ENCODE results near the gene LRIG2. TPM values are rescaled to one million over a fixed set of nuclear protein-coding genes. Genes with fewer than 3 reads are reported as not detected.

LRIG2 gene
- total and polyA plus RNA-seq, 2 donors: 8.1 to 8.7 TPM

GRCh38 chr1:113168946-113169345 lies 95.9 kb downstream of the LRIG2 start:
- no peaks in the 10 kb centered on the region for H3K27me3 ChIP-seq (ENCODE audit: control insufficient read depth in 2 of 2, insufficient read depth in 1 of 2, low read length in 1 of 2)
- no peak for DNase-seq (ENCODE audit: low read depth in 6 of 9, low spot score in 9 of 9)
- H3K27ac ChIP-seq (ENCODE audit: low read depth in 1 of 2, low read length in 1 of 2): no peak overlapping the region
- H3K4me1 ChIP-seq (ENCODE audit: control insufficient read depth in 2 of 2, insufficient read depth in 2 of 2, low read length in 2 of 2): no peaks in the 10 kb centered on the region
- H3K9me3 ChIP-seq (ENCODE audit: control insufficient read depth in 2 of 2, insufficient read depth in 1 of 2, low read length in 1 of 2): peaks cover 1 to 6% of the 10 kb centered on the region in 2 donors
- no peaks in the 10 kb centered on the region for H3K36me3 ChIP-seq (ENCODE audit: control insufficient read depth in 2 of 2, insufficient read depth in 2 of 2, low read length in 1 of 2)
- H3K4me3 ChIP-seq (ENCODE audit: low read length in 2 of 2): no peak overlapping the region
- 84% methylated on average over 10 of the region's 10 CpGs for WGBS

DNA sequence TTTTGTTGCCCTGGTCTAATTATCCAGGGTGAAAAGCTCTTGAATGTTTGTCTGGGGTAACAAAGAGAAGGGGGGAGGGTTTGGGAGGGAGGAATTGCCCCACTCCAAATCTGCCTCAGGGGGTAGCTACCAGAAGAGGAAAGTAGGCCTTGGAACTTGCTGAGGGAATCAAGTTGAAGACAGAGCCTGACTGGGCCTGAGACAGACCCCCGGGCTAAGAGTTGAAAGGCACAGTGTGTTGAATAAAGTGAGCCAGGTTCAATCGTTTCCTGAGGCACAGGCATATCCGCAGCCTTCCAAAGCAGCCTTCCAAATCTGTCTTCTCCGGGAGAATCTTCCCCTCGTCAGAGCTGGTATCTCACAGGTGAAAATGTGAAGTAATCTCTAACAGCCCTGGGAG lies 96.6 kb downstream of the LRIG2 start:
- Histone ChIP-seq H3K36me3 (ENCODE audit: control insufficient read depth in 2 of 2, insufficient read depth in 2 of 2, low read length in 1 of 2) (no peaks in the 10 kb centered on the region), H3K27ac (ENCODE audit: low read depth in 1 of 2, low read length in 1 of 2) (no peak overlapping the region), H3K4me3 (ENCODE audit: low read length in 2 of 2) (no peak overlapping the region), H3K27me3 (ENCODE audit: control insufficient read depth in 2 of 2, insufficient read depth in 1 of 2, low read length in 1 of 2) (no peaks in the 10 kb centered on the region), H3K4me1 (ENCODE audit: control insufficient read depth in 2 of 2, insufficient read depth in 2 of 2, low read length in 2 of 2) (no peaks in the 10 kb centered on the region), H3K9me3 (ENCODE audit: control insufficient read depth in 2 of 2, insufficient read depth in 1 of 2, low read length in 1 of 2) (peaks cover 1 to 6% of the 10 kb centered on the region in 2 donors)
- DNase-seq (ENCODE audit: low read depth in 6 of 9, low spot score in 9 of 9): no peak
- 96% methylated on average over 5 of the region's 5 CpGs for WGBS

DNA sequence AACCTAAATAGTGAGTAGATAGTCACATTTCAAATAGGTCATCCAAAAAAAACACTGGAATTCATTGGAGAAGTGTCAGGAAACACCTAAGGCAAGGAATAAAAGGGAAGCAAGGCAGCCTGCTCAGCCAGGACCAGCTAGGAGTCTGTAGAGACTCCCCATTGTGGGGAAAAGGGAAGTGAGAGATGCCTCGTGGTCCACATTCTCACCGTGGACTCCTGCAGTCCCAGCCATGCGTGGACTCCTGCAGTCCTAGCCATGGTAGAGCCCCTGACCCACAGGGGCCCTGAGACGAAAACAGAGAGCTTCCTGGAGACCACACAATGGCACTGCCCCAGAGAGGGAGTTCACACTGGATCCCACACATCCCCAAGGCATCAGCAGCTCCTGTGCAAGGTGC lies 97.5 kb downstream of the LRIG2 start:
- Histone ChIP-seq H3K36me3 (ENCODE audit: control insufficient read depth in 2 of 2, insufficient read depth in 2 of 2, low read length in 1 of 2) (no peaks in the 10 kb centered on the region), H3K4me3 (ENCODE audit: low read length in 2 of 2) (no peak overlapping the region), H3K27ac (ENCODE audit: low read depth in 1 of 2, low read length in 1 of 2) (no peak overlapping the region), H3K4me1 (ENCODE audit: control insufficient read depth in 2 of 2, insufficient read depth in 2 of 2, low read length in 2 of 2) (no peaks in the 10 kb centered on the region), H3K27me3 (ENCODE audit: control insufficient read depth in 2 of 2, insufficient read depth in 1 of 2, low read length in 1 of 2) (no peaks in the 10 kb centered on the region), H3K9me3 (ENCODE audit: control insufficient read depth in 2 of 2, insufficient read depth in 1 of 2, low read length in 1 of 2) (peaks cover 1 to 6% of the 10 kb centered on the region in 2 donors)
- 62% methylated on average over 4 of the region's 4 CpGs for WGBS
- no peak for DNase-seq (ENCODE audit: low read depth in 6 of 9, low spot score in 9 of 9)

- no peak overlapping the region for H3K4me3 ChIP-seq (ENCODE audit: low read length in 2 of 2)
- WGBS: 97% methylated on average over 3 of the region's 3 CpGs
Observed at GRCh38 chr1:113178106-113178505, 105.1 kb downstream of the LRIG2 start.

GRCh38 chr1:113178522-113178921 lies 105.5 kb downstream of the LRIG2 start:
- Histone ChIP-seq H3K27ac (ENCODE audit: low read depth in 1 of 2, low read length in 1 of 2) (no peak overlapping the region), H3K36me3 (ENCODE audit: control insufficient read depth in 2 of 2, insufficient read depth in 2 of 2, low read length in 1 of 2) (no peaks in the 10 kb centered on the region)
- WGBS: 95% methylated on average over 3 of the region's 3 CpGs

More at GRCh38 chr1:113178106-113178505, 105.1 kb downstream of the LRIG2 start:
- Histone ChIP-seq H3K36me3 (ENCODE audit: control insufficient read depth in 2 of 2, insufficient read depth in 2 of 2, low read length in 1 of 2) (no peaks in the 10 kb centered on the region), H3K27ac (ENCODE audit: low read depth in 1 of 2, low read length in 1 of 2) (no peak overlapping the region), H3K4me1 (ENCODE audit: control insufficient read depth in 2 of 2, insufficient read depth in 2 of 2, low read length in 2 of 2) (no peaks in the 10 kb centered on the region), H3K27me3 (ENCODE audit: control insufficient read depth in 2 of 2, insufficient read depth in 1 of 2, low read length in 1 of 2) (no peaks in the 10 kb centered on the region), H3K9me3 (ENCODE audit: control insufficient read depth in 2 of 2, insufficient read depth in 1 of 2, low read length in 1 of 2) (no peaks in the 10 kb centered on the region)
- DNase-seq (ENCODE audit: low read depth in 6 of 9, low spot score in 9 of 9): no peak

More at GRCh38 chr1:113178522-113178921, 105.5 kb downstream of the LRIG2 start:
- no peaks in the 10 kb centered on the region for H3K9me3 ChIP-seq (ENCODE audit: control insufficient read depth in 2 of 2, insufficient read depth in 1 of 2, low read length in 1 of 2)
- no peaks in the 10 kb centered on the region for H3K27me3 ChIP-seq (ENCODE audit: control insufficient read depth in 2 of 2, insufficient read depth in 1 of 2, low read length in 1 of 2)
- DNase-seq (ENCODE audit: low read depth in 6 of 9, low spot score in 9 of 9): no peak
- no peak overlapping the region for H3K4me3 ChIP-seq (ENCODE audit: low read length in 2 of 2)
- no peaks in the 10 kb centered on the region for H3K4me1 ChIP-seq (ENCODE audit: control insufficient read depth in 2 of 2, insufficient read depth in 2 of 2, low read length in 2 of 2)

Other genes with a start within 250 kb of the LRIG2 start
- gene SLC16A1, start 117.0 kb upstream of the LRIG2 start, total RNA-seq: 28.6 TPM
- 19.4 TPM for gene SLC16A1, start 117.0 kb upstream of the LRIG2 start, polyA plus RNA-seq